Erythroblast (primary cell): ENCODE measurements around the gene DNTTIP2.

Experiments used
- GATA1 ChIP-seq: IDR thresholded peaks from 2 replicates; pipeline ENCODE4 v1.6.1; 2011; ENCODE audit warnings: low read depth, mild to moderate bottlenecking, control low read depth, low read length, moderate library complexity
- POLR2A ChIP-seq: IDR thresholded peaks from 2 replicates; pipeline ENCODE4 v1.6.1; 2011; ENCODE audit warnings: mild to moderate bottlenecking, low read length

DNA sequence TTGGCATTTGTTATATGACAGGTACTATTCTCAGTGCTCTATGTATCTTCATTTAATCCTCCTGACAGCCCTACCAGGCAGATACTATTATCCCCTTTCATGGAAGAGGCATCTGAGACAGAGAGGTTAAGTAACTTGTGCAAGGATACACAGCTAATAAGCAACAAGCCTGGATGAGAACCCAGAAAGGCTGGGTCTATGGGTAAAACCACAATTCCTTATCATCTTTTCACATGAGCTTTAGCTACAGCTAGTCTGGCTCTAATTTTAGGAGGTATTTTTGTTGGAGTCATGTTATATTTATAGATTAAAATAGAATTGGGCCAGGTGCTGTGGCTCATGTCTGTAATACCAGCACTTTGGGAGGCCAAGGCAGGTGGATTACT, 27.7 kb downstream of the DNTTIP2 start:
- no peak for TF ChIP-seq POLR2A
- TF ChIP-seq GATA1 = no peak
